ENCODE results near the gene TAX1BP3. TPM values are rescaled to one million over a fixed set of nuclear protein-coding genes. Genes with fewer than 3 reads are reported as not detected.
A peak's percentile ranks its signal among the peaks of the same experiment; 100 is the strongest.

Gene TAX1BP3
- polyA plus RNA-seq, 3 donors = 29.6 to 71.8 (median 70.9) TPM

DNA sequence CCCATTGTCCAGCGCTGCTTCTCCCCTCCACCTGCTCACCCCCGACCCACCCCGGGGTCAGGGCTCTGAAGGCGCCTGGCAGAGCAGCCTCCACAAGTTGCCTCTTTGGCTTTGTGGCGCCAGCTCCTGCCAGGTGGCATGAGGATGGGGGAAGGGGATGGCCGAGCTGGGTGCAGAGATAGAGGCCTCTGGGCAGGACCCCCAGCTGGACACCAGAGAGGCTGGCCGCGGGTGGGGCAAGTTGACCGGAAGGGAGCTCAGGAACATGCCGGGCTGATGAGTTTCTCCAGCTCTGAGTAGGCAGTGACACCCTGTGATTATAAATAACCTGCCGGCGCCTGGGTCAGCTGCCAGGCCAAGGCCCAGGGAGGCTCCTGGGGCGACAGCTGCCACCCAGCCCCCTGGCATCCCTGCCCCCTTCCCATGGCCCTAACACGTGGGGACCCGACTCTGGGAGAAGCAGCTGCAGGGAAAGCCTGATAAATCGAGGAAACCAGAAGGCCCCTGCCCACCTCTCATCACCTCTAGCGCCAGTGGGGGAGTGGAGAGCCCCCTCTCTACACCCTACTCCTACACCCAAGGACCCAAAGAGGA is 26.8 kb upstream of the TAX1BP3 start:
- H3K36me3 Mint-ChIP-seq = peaks cover 0 to 1% of the 10 kb centered on the region in 2 donors

DNA sequence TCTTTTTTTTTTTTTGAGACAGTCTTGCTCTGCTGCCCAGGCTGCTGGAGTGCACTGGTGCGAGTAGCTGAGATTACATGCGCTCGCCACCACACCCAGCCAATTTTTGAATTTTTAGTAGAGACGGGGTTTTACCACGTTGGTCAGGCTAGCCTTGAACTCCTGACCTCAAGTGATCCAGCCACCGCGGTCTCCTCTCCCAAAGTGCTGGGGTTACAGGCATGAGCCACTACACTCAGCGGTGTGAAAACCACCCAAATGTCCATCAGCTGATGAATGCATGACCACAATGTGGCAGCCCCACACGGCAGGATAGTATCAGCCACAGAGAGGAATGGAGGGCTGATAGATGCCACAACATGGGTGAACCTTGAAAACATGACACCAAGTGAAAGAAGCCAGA is 25.5 kb upstream of the TAX1BP3 start:
- Histone ChIP-seq H2AFZ (ENCODE audit: insufficient read depth, low read depth, low read length, poor library complexity, severe bottlenecking) (no peak overlapping the region), H3K4me2 (replicated peaks; ENCODE audit: extremely low read depth, low read length, poor library complexity, severe bottlenecking) (no peak overlapping the region), H3K4me1 (ENCODE audit: control insufficient read depth in 1 of 2, insufficient read depth in 2 of 2, low read length in 2 of 2) (peaks cover 16 to 23% of the 10 kb centered on the region in 2 donors), H3K9ac (ENCODE audit: insufficient read depth, low read length, poor library complexity, severe bottlenecking) (no peak overlapping the region), H3K4me3 (replicated peaks in 1 of 3; ENCODE audit: low read depth in 2 of 3, low read length in 3 of 3) (no peak overlapping the region), H3K36me3 (replicated peaks in 1 of 2; ENCODE audit: control insufficient read depth in 1 of 2, insufficient read depth in 2 of 2, low read length in 2 of 2) (no peaks in the 10 kb centered on the region), H4K20me1 (ENCODE audit: insufficient read depth, low read length) (no peaks in the 10 kb centered on the region), H3K27ac (ENCODE audit: low read depth in 1 of 2, low read length in 2 of 2) (no peak overlapping the region), H3K9me3 (replicated peaks in 1 of 2; ENCODE audit: control insufficient read depth in 1 of 2, insufficient read depth in 1 of 2, low read length in 2 of 2) (peaks cover 0 to 9% of the 10 kb centered on the region in 2 donors), H3K79me2 (ENCODE audit: insufficient read depth, low read length) (no peaks in the 10 kb centered on the region), H3K27me3 (ENCODE audit: control insufficient read depth in 2 of 2, insufficient read depth in 2 of 2, low read length in 2 of 2) (peaks cover 0 to 15% of the 10 kb centered on the region in 2 donors)
- peaks cover 14 to 32% (median 31%) of the 10 kb centered on the region in 3 donors for H3K27me3 Mint-ChIP-seq (ENCODE audit: low read depth in 3 of 3)
- peaks cover 0 to 18% (median 8%) of the 10 kb centered on the region in 7 donors for H3K9me3 Mint-ChIP-seq
- peak overlapping the region in 1 of 7 donors; percentile 61 for H3K27ac Mint-ChIP-seq
- no peak overlapping the region for H3K4me3 Mint-ChIP-seq
- H3K36me3 Mint-ChIP-seq = peaks cover 0 to 1% of the 10 kb centered on the region in 2 donors
- TF ChIP-seq, protein P1, sequence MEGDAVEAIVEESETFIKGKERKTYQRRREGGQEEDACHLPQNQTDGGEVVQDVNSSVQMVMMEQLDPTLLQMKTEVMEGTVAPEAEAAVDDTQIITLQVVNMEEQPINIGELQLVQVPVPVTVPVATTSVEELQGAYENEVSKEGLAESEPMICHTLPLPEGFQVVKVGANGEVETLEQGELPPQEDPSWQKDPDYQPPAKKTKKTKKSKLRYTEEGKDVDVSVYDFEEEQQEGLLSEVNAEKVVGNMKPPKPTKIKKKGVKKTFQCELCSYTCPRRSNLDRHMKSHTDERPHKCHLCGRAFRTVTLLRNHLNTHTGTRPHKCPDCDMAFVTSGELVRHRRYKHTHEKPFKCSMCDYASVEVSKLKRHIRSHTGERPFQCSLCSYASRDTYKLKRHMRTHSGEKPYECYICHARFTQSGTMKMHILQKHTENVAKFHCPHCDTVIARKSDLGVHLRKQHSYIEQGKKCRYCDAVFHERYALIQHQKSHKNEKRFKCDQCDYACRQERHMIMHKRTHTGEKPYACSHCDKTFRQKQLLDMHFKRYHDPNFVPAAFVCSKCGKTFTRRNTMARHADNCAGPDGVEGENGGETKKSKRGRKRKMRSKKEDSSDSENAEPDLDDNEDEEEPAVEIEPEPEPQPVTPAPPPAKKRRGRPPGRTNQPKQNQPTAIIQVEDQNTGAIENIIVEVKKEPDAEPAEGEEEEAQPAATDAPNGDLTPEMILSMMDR (IDR thresholded peaks at IDR 0.05) = no peak
- H3K4me1 Mint-ChIP-seq = peaks cover 21% of the 10 kb centered on the region
- DNase-seq = no peak
- WGBS (ENCODE audit: insufficient coverage) = no CpG with 5 or more reads among the region's 9 CpGs
- intact Hi-C loops (cut with micrococcal nuclease) = no loop called here

More for the DNA sequence above, 26.8 kb upstream of the TAX1BP3 start:
- Histone ChIP-seq H3K27me3 (ENCODE audit: control insufficient read depth in 2 of 2, insufficient read depth in 2 of 2, low read length in 2 of 2) (peaks cover 0 to 15% of the 10 kb centered on the region in 2 donors), H3K79me2 (ENCODE audit: insufficient read depth, low read length) (no peaks in the 10 kb centered on the region), H3K36me3 (replicated peaks in 1 of 2; ENCODE audit: control insufficient read depth in 1 of 2, insufficient read depth in 2 of 2, low read length in 2 of 2) (no peaks in the 10 kb centered on the region), H3K27ac (ENCODE audit: low read depth in 1 of 2, low read length in 2 of 2) (no peak overlapping the region), H3K9ac (ENCODE audit: insufficient read depth, low read length, poor library complexity, severe bottlenecking) (peak overlapping the region; percentile 58), H3K4me2 (replicated peaks; ENCODE audit: extremely low read depth, low read length, poor library complexity, severe bottlenecking) (peak overlapping the region; percentile 96), H4K20me1 (ENCODE audit: insufficient read depth, low read length) (no peaks in the 10 kb centered on the region), H3K4me1 (ENCODE audit: control insufficient read depth in 1 of 2, insufficient read depth in 2 of 2, low read length in 2 of 2) (peaks cover 16 to 23% of the 10 kb centered on the region in 2 donors), H3K9me3 (replicated peaks in 1 of 2; ENCODE audit: control insufficient read depth in 1 of 2, insufficient read depth in 1 of 2, low read length in 2 of 2) (peaks cover 0 to 9% of the 10 kb centered on the region in 2 donors), H2AFZ (ENCODE audit: insufficient read depth, low read depth, low read length, poor library complexity, severe bottlenecking) (peak overlapping the region; percentile 93), H3K4me3 (replicated peaks in 1 of 3; ENCODE audit: low read depth in 2 of 3, low read length in 3 of 3) (peak overlapping the region; percentile 55 to 84 (median 65))
- peak overlapping the region in 1 of 7 donors; percentile 8 for H3K27ac Mint-ChIP-seq
- H3K9me3 Mint-ChIP-seq = peaks cover 0 to 18% (median 8%) of the 10 kb centered on the region in 7 donors
- intact Hi-C loops (cut with micrococcal nuclease) = no loop called here
- peak overlapping the region; percentile 78 to 88 for H3K4me3 Mint-ChIP-seq
- H3K27me3 Mint-ChIP-seq (ENCODE audit: low read depth in 3 of 3) = peaks cover 17 to 32% (median 29%) of the 10 kb centered on the region in 3 donors
- H3K4me1 Mint-ChIP-seq = peaks cover 20% of the 10 kb centered on the region
- TF ChIP-seq, protein P1 (IDR thresholded peaks at IDR 0.05) = no peak
- 28% methylated on average over 9 of the region's 17 CpGs for WGBS (ENCODE audit: insufficient coverage)
- no peak for DNase-seq
